Measurements from ENCODE around the gene AFM. TPM values are rescaled to one million over a fixed set of nuclear protein-coding genes. Genes with fewer than 3 reads are reported as not detected.

AFM gene
- total RNA-seq, 1 experiment from 2014 or later = not detected

GRCh38 chr4:73525611-73526010 is 44.1 kb downstream of the AFM start:
- H3K4me1 ChIP-seq (ENCODE audit: insufficient read depth, low read length) = no peaks in the 10 kb centered on the region; the same call in 1 of the 2 replicates
- no peak overlapping the region for H2BK15ac ChIP-seq (ENCODE audit: low read depth, low read length)
- no peak overlapping the region for H2AK5ac ChIP-seq (ENCODE audit: insufficient read length, low read length)
- Mint-ChIP-seq H3K36me3 (ENCODE audit: insufficient read depth in 1 of 3, low read depth in 3 of 3) (no peaks in the 10 kb centered on the region), H3K4me1 (peaks cover 15% of the 10 kb centered on the region in 2 experiments), H3K27ac (no peak overlapping the region), H3K27me3 (ENCODE audit: low read depth) (no peaks in the 10 kb centered on the region; the same call in 1 of the 2 replicates), H3K9me3 (no peaks in the 10 kb centered on the region), H3K4me3 (no peak overlapping the region)
- H4K5ac ChIP-seq (ENCODE audit: insufficient read length, low read depth, low read length) = no peak overlapping the region
- no peak overlapping the region for H3K23ac ChIP-seq (ENCODE audit: insufficient read length, low read depth, low read length)
- no peak overlapping the region for H3K4ac ChIP-seq (ENCODE audit: low read depth, low read length)
- H4K20me1 ChIP-seq (ENCODE audit: control insufficient read depth, insufficient read depth, insufficient read length) = no peaks in the 10 kb centered on the region
- no peak overlapping the region for H3K14ac ChIP-seq (ENCODE audit: insufficient read depth, low read length)
- no peaks in the 10 kb centered on the region for H3K27me3 ChIP-seq (ENCODE audit: insufficient read depth, low read length)
- DNase-seq = no peak
- no peak overlapping the region for H2BK120ac ChIP-seq (ENCODE audit: low read depth, low read length, poor library complexity, severe bottlenecking)
- H2BK5ac ChIP-seq (ENCODE audit: insufficient read length, low read length) = no peak overlapping the region
- no peak for TF ChIP-seq CTCF (conservative IDR thresholded peaks at IDR 0.05)
- no peak overlapping the region for H3K18ac ChIP-seq (ENCODE audit: insufficient read length, low read depth, low read length)
- no peak overlapping the region for H2AFZ ChIP-seq (ENCODE audit: low read length)
- no peaks in the 10 kb centered on the region for H3K79me1 ChIP-seq (ENCODE audit: insufficient read depth, low read depth, low read length, poor library complexity, severe bottlenecking)
- H3K9me3 ChIP-seq (ENCODE audit: control insufficient read depth, low read depth, low read length) = no peaks in the 10 kb centered on the region
- no peak overlapping the region for H2BK12ac ChIP-seq (ENCODE audit: insufficient read length, low read depth, low read length)
- no CpG with 5 or more reads among the region's 1 CpG for WGBS (ENCODE audit: extremely low coverage, insufficient read length, low lambda C conversion rate)
- H4K91ac ChIP-seq (ENCODE audit: insufficient read length, low read depth, low read length) = no peak overlapping the region
- no peak overlapping the region for H2BK20ac ChIP-seq (ENCODE audit: low read depth, low read length, poor library complexity, severe bottlenecking)
- no peak overlapping the region for H3K56ac ChIP-seq (ENCODE audit: insufficient read length, low read depth, low read length)
- H3K4me2 ChIP-seq (ENCODE audit: insufficient read depth, insufficient read length, low read length) = no peak overlapping the region
- H3K23me2 ChIP-seq (ENCODE audit: insufficient read length, low read depth, low read length, poor library complexity, severe bottlenecking) = no peaks in the 10 kb centered on the region
- H3K9ac ChIP-seq (ENCODE audit: extremely low read depth, insufficient read length, low read length) = no peak overlapping the region
- H4K8ac ChIP-seq (replicated peaks; ENCODE audit: insufficient read length, low read depth, low read length) = no peak overlapping the region
- no peaks in the 10 kb centered on the region for H3K79me2 ChIP-seq (ENCODE audit: insufficient read depth, low read length)
- H3K27ac ChIP-seq (ENCODE audit: insufficient read length, low read depth, low read length) = no peak overlapping the region
- no peak overlapping the region for H3T11ph ChIP-seq (ENCODE audit: low read length)
